DND-41 (cell line): ENCODE data around the gene SUMO4.
A peak's percentile ranks its signal among the peaks of the same experiment; 100 is the strongest.

Experiments
- ATAC-seq: fragments of 200-7000 bp; cut with Tn5 transposase; 3 replicates; pipeline ENCODE4 v1.9.1; 2021; ENCODE audit warnings: low read depth; ENCODE audit not compliant: insufficient read depth
- DNase-seq: peaks from one replicate; pipeline ENCODE4 v3.0.0-alpha.2; 2020
- H2AFZ ChIP-seq: 2 replicates; pipeline ENCODE4 v1.6.0; 2012; ENCODE audit warnings: low read depth, low read length
- H3K27ac ChIP-seq: 2 replicates; pipeline ENCODE4 v1.5.1; 2012; ENCODE audit warnings: low read length, inconsistent platforms
- H3K27me3 ChIP-seq: fragments of 200-600 bp; sonication (generic); 2 replicates; pipeline ENCODE4 v1.6.0; 2012; ENCODE audit warnings: low read length, mild to moderate bottlenecking, inconsistent platforms; ENCODE audit not compliant: insufficient read depth, poor library complexity
- H3K36me3 ChIP-seq: 2 replicates; pipeline ENCODE4 v1.5.1; 2012; ENCODE audit warnings: low read length, inconsistent platforms; ENCODE audit not compliant: insufficient read depth
- H3K4me1 ChIP-seq: 2 replicates; pipeline ENCODE4 v1.5.1; 2012; ENCODE audit warnings: mild to moderate bottlenecking, low read length; ENCODE audit not compliant: insufficient read depth
- H3K4me2 ChIP-seq: 2 replicates; pipeline ENCODE4 v1.6.0; 2012; ENCODE audit warnings: mild to moderate bottlenecking, moderate library complexity, low read length, inconsistent platforms; ENCODE audit not compliant: insufficient read depth
- H3K4me3 ChIP-seq, 2 experiments: fragments of 200-600 bp in 1 of 2; shearing (Covaris generic) in 1 of 2; 2 replicates each; pipeline ENCODE4 v1.5.1; 2012 to 2016; ENCODE audit warnings: inconsistent platforms in 2 of 2, low read length in 2 of 2, mild to moderate bottlenecking in 2 of 2, low read depth in 1 of 2, moderate library complexity in 1 of 2
- H3K79me2 ChIP-seq: 2 replicates; pipeline ENCODE4 v1.6.0; 2012; ENCODE audit warnings: low read length, inconsistent platforms; ENCODE audit not compliant: insufficient read depth
- H3K9ac ChIP-seq: 2 replicates; pipeline ENCODE4 v1.6.0; 2012; ENCODE audit warnings: low read depth, mild to moderate bottlenecking, inconsistent platforms, low read length, moderate library complexity
- H3K9me3 ChIP-seq: 2 replicates; pipeline ENCODE4 v1.5.1; 2012; ENCODE audit warnings: low read length, moderate library complexity, mild to moderate bottlenecking, inconsistent platforms; ENCODE audit not compliant: insufficient read depth, severe bottlenecking
- H4K20me1 ChIP-seq: 2 replicates; pipeline ENCODE4 v1.6.0; 2012; ENCODE audit warnings: low read length; ENCODE audit not compliant: insufficient read depth
- EZH2 ChIP-seq: IDR thresholded peaks from 3 replicates; pipeline ENCODE4 v1.6.1; 2012; ENCODE audit warnings: borderline replicate concordance, low read depth, mild to moderate bottlenecking, moderate library complexity, low read length, inconsistent platforms; ENCODE audit not compliant: severe bottlenecking
- TF ChIP-seq, protein P1 (sequence below): IDR thresholded peaks from 2 replicates; pipeline ENCODE4 v1.5.1; 2012; ENCODE audit warnings: borderline replicate concordance, low read length, moderate library complexity, mild to moderate bottlenecking; ENCODE audit not compliant: poor library complexity, severe bottlenecking; ENCODE audit errors: extremely low read depth

Gene SUMO4

GRCh38 chr6:149425754-149426153 lies 25.7 kb downstream of the SUMO4 start:
- Histone ChIP-seq H2AFZ (no peak overlapping the region), H3K27ac (no peak overlapping the region), H3K9ac (no peak overlapping the region), H3K36me3 (no peaks in the 10 kb centered on the region), H3K4me1 (no peaks in the 10 kb centered on the region), H3K4me2 (no peak overlapping the region), H3K27me3 (no peaks in the 10 kb centered on the region), H4K20me1 (no peaks in the 10 kb centered on the region), H3K9me3 (no peaks in the 10 kb centered on the region), H3K4me3 (no peak overlapping the region), H3K79me2 (no peaks in the 10 kb centered on the region)
- ATAC-seq (no peak), DNase-seq (peak; percentile 0)
- TF ChIP-seq, protein P1, sequence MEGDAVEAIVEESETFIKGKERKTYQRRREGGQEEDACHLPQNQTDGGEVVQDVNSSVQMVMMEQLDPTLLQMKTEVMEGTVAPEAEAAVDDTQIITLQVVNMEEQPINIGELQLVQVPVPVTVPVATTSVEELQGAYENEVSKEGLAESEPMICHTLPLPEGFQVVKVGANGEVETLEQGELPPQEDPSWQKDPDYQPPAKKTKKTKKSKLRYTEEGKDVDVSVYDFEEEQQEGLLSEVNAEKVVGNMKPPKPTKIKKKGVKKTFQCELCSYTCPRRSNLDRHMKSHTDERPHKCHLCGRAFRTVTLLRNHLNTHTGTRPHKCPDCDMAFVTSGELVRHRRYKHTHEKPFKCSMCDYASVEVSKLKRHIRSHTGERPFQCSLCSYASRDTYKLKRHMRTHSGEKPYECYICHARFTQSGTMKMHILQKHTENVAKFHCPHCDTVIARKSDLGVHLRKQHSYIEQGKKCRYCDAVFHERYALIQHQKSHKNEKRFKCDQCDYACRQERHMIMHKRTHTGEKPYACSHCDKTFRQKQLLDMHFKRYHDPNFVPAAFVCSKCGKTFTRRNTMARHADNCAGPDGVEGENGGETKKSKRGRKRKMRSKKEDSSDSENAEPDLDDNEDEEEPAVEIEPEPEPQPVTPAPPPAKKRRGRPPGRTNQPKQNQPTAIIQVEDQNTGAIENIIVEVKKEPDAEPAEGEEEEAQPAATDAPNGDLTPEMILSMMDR = no peak
- no peak for TF ChIP-seq EZH2

GRCh38 chr6:149428606-149429005 lies 28.5 kb downstream of the SUMO4 start:
- no peaks in the 10 kb centered on the region for H3K27me3 ChIP-seq
- peak; percentile 2 for DNase-seq

DNA sequence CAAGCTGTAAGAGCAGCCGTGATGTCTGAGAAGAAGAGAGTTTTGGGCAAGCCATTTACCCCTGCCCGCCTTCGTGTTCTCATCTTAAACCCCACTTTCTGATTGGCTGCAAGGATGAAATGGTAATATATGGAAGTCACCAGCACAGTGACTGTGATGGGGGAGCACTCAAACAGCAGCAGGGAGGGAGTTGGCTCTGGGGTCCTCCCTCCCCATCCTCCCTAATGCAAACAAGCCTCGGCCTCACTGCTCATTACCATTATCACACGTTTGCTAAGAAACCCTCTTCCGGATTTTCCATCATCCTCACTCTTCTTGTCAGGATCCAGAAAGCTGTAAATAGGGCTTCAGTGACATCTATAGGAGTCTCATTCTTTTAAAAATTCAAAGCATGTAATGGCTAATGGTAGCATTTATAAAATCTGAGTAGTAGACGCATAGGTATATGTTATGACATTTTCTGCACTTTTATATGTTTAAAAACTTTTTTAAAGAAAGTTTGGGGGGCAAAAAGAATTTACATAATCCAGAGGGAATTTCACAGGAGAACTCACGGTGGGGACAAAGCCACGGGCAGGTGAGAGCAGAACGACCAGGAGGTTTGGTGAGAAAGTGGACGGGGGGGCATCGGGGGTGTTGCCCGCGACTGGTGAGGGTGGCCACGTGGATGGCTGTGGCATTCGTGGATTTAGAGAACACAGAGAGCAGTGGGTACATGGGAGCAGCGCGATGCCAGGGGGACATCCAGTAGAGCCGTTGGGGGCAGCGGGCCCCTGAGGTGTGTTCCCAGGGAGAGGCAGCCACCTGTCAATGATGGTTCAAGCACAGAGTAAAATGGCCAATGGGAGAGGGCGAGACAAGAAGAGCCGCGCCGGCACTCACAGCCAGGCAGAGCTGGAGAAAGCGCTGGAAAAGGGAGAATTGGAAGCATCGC lies 29.6 kb downstream of the SUMO4 start:
- Histone ChIP-seq H3K27ac (no peak overlapping the region), H3K9me3 (no peaks in the 10 kb centered on the region), H3K27me3 (no peaks in the 10 kb centered on the region), H4K20me1 (no peaks in the 10 kb centered on the region), H2AFZ (no peak overlapping the region), H3K79me2 (no peaks in the 10 kb centered on the region), H3K4me2 (no peak overlapping the region), H3K4me1 (peaks cover 13% of the 10 kb centered on the region), H3K4me3 (no peak overlapping the region), H3K9ac (no peak overlapping the region), H3K36me3 (no peaks in the 10 kb centered on the region)
- DNase-seq = peak; percentile 3
- ATAC-seq = no peak
- TF ChIP-seq, protein P1 = no peak
- no peak for TF ChIP-seq EZH2

More at GRCh38 chr6:149428606-149429005, 28.5 kb downstream of the SUMO4 start:
- H3K79me2 ChIP-seq = no peaks in the 10 kb centered on the region
- no peak overlapping the region for H3K27ac ChIP-seq
- no peak overlapping the region for H3K4me3 ChIP-seq
- no peak overlapping the region for H3K9ac ChIP-seq
- peaks cover 13% of the 10 kb centered on the region for H3K4me1 ChIP-seq
- no peak for ATAC-seq
- no peaks in the 10 kb centered on the region for H4K20me1 ChIP-seq
- no peaks in the 10 kb centered on the region for H3K9me3 ChIP-seq
- H3K36me3 ChIP-seq = no peaks in the 10 kb centered on the region
- H2AFZ ChIP-seq = no peak overlapping the region
- TF ChIP-seq, protein P1 = no peak
- no peak for TF ChIP-seq EZH2
- no peak overlapping the region for H3K4me2 ChIP-seq
